HepG2 (cell line): Measurements from ENCODE around the gene CLDN20. TPM values are rescaled to one million over a fixed set of nuclear protein-coding genes. Genes with fewer than 3 reads are reported as not detected.

Experiments used
- ARNT ChIP-seq: fragments of 450-650 bp; IDR thresholded peaks from 2 replicates; pipeline ENCODE4 v1.6.1; 2017
- CAMTA2 ChIP-seq: sonication (generic); formaldehyde crosslinking; IDR thresholded peaks from 2 replicates; pipeline ENCODE4 v1.4.0; 2020; ENCODE audit warnings: mild to moderate bottlenecking, missing genetic modification reagents, borderline replicate concordance
- CREB3 ChIP-seq: sonication (generic); formaldehyde crosslinking; IDR thresholded peaks from 2 replicates; pipeline ENCODE4 v1.5.0; 2020; ENCODE audit warnings: missing genetic modification reagents
- ELF3 ChIP-seq: IDR thresholded peaks from 2 replicates; pipeline ENCODE4 v1.6.1; 2016; ENCODE audit warnings: missing genetic modification reagents, missing compliant biosample characterization
- FOXK2 ChIP-seq: fragments of 450-650 bp; IDR thresholded peaks from 2 replicates; pipeline ENCODE4 v1.6.1; 2016
- FOXP1 ChIP-seq, 2 experiments: fragments of 450-650 bp in 1 of 2; IDR thresholded peaks; 2 replicates each; pipeline ENCODE4 v1.6.1; 2017 to 2018; ENCODE audit warnings: antibody characterized with exemption in 1 of 2
- HMGA1 ChIP-seq: sonication (generic); formaldehyde crosslinking; conservative IDR thresholded peaks from 2 replicates; pipeline ENCODE4 v1.4.0; 2020; ENCODE audit warnings: missing genetic modification reagents
- NFAT5 ChIP-seq: sonication (generic); formaldehyde crosslinking; IDR thresholded peaks from 2 replicates; pipeline ENCODE4 v1.4.0; 2020; ENCODE audit warnings: missing genetic modification reagents
- NFIB ChIP-seq: sonication (generic); formaldehyde crosslinking; IDR thresholded peaks from 2 replicates; pipeline ENCODE4 v1.9.0; 2021; ENCODE audit warnings: missing genetic modification reagents, mild to moderate bottlenecking, borderline replicate concordance
- POLR2G ChIP-seq: fragments of 200-400 bp; formaldehyde crosslinking; IDR thresholded peaks from 2 replicates; pipeline ENCODE4 v1.6.1; 2018; ENCODE audit warnings: mild to moderate bottlenecking, low read depth, low read length, moderate library complexity
- PPARG ChIP-seq: conservative IDR thresholded peaks from 2 replicates; pipeline ENCODE4 v1.6.1; 2016; ENCODE audit warnings: missing biosample characterization, missing genetic modification reagents
- SPEN ChIP-seq: sonication (generic); formaldehyde crosslinking; IDR thresholded peaks from 2 replicates; pipeline ENCODE4 v1.5.1; 2020; ENCODE audit warnings: low read depth, mild to moderate bottlenecking, missing genetic modification reagents
- SRY ChIP-seq: sonication (generic); formaldehyde crosslinking; IDR thresholded peaks from 2 replicates; pipeline ENCODE4 v1.8.0; 2022; ENCODE audit warnings: mild to moderate bottlenecking, missing genetic modification reagents
- TBP ChIP-seq: sonication (generic); formaldehyde crosslinking; IDR thresholded peaks from 2 replicates; pipeline ENCODE4 v1.5.0; 2020; ENCODE audit warnings: missing genetic modification reagents
- ZFP36 ChIP-seq: fragments of 150-350 bp; IDR thresholded peaks from 2 replicates; pipeline ENCODE4 v1.6.1; 2018; ENCODE audit warnings: borderline replicate concordance, low read length, low read depth; ENCODE audit not compliant: partially characterized antibody
- ZFP90 ChIP-seq: sonication (generic); formaldehyde crosslinking; IDR thresholded peaks from 2 replicates; pipeline ENCODE4 v1.8.0; 2022; ENCODE audit warnings: missing genetic modification reagents, mild to moderate bottlenecking, inconsistent platforms, borderline replicate concordance
- ZNF275 ChIP-seq: sonication (generic); formaldehyde crosslinking; IDR thresholded peaks from 2 replicates; pipeline ENCODE4 v1.8.0; 2022; ENCODE audit warnings: missing genetic modification reagents, mild to moderate bottlenecking, inconsistent platforms, borderline replicate concordance
- polyA plus RNA-seq, 8 experiments: library from polyadenylated mRNA; depleted of rRNA in 3 of 8; stranded (reverse) in 7 of 8; unstranded in 1 of 8; fragments of >200 nt; fragmentation: Illumina TruSeq in 4 of 8; extraction: Trizol in 4 of 8; gene quantifications; 2 replicates each; pipeline versions ENCODE4 v1.2.1 to v1.2.3, GENCODE V29; 2011 to 2016; ENCODE audit warnings: low read depth in 4 of 8, missing spikeins in 1 of 8, mixed read lengths in 1 of 8; ENCODE audit not compliant: insufficient read depth in 1 of 8
- total RNA-seq, 5 experiments: library from RNA; depleted of rRNA; stranded (reverse); fragments of >200 nt; fragmentation: Illumina TruSeq; extraction: Trizol; gene quantifications; 2 replicates each; pipeline ENCODE4 v1.2.3, GENCODE V29; 2016; ENCODE audit warnings: low read depth in 1 of 5

Gene CLDN20
- total and polyA plus RNA-seq, 2 of the 13 experiments (the other 11 are each of a cell fraction or from before 2014, with no cell fraction given), result not detected

GRCh38 chr6:155314773-155315515 lies 51.1 kb downstream of the CLDN20 start (continued):
- TF ChIP-seq ARNT (no peak), FOXK2 (0 out of 2 replicates have a peak, but pooled peaks have one; percentile 29), ZFP90 (no peak), ELF3 (peak; percentile 10; the same call in 1 of the 2 replicates), ZNF275 (CRISPR knock-in tag) (no peak), SRY (CRISPR knock-in tag) (0 out of 2 replicates have a peak, but pooled peaks have one; percentile 19), FOXP1 (IDR thresholded peaks at IDR 0.05) (no peak), FOXP1 (CRISPR knock-in tag; IDR thresholded peaks at IDR 0.05) (peak; percentile 62), TBP (CRISPR knock-in tag) (no peak), NFAT5 (CRISPR knock-in tag) (peak; percentile 46; the same call in 1 of the 2 replicates), PPARG (CRISPR knock-in tag) (peak; percentile 35; the same call in 1 of the 2 replicates), POLR2G (peak; percentile 77), CREB3 (CRISPR knock-in tag) (peak; percentile 9; the same call in 1 of the 2 replicates), SPEN (CRISPR knock-in tag) (no peak; the same call in 1 of the 2 replicates), HMGA1 (no peak), CAMTA2 (CRISPR knock-in tag) (no peak), ZFP36 (no peak), NFIB (no peak)
